H1 (cell line): ENCODE data around the gene FOXQ1. TPM values are rescaled to one million over a fixed set of nuclear protein-coding genes. Genes with fewer than 3 reads are reported as not detected.

Experiments
- CBX8 ChIP-seq: fragments of 300-800, 300-1000 bp; sonication (generic); IDR thresholded peaks from 2 replicates; pipeline ENCODE4 v1.7.1; 2016; ENCODE audit warnings: low read depth, low read length, borderline replicate concordance
- CTBP2 ChIP-seq: IDR thresholded peaks from 2 replicates; pipeline ENCODE4 v1.7.0; 2011; ENCODE audit warnings: borderline replicate concordance, mild to moderate bottlenecking, moderate library complexity, mixed read lengths, low read length; ENCODE audit not compliant: insufficient read depth, insufficient read length
- EGR1 ChIP-seq: IDR thresholded peaks from 2 replicates; pipeline ENCODE4 v1.6.1; 2011; ENCODE audit warnings: low read depth, low read length, borderline replicate concordance
- GABPA ChIP-seq: IDR thresholded peaks from 2 replicates; pipeline ENCODE4 v1.6.1; 2011; ENCODE audit warnings: mild to moderate bottlenecking, low read length, moderate library complexity, borderline replicate concordance; ENCODE audit not compliant: insufficient read depth
- GTF2F1 ChIP-seq: IDR thresholded peaks from 2 replicates; pipeline ENCODE4 v1.6.1; 2012; ENCODE audit warnings: low read depth, low read length, improper control_type of control experiment, borderline replicate concordance
- SP4 ChIP-seq: IDR thresholded peaks from 2 replicates; pipeline ENCODE4 v1.6.1; 2012; ENCODE audit warnings: low read length, inconsistent platforms
- SRF ChIP-seq: IDR thresholded peaks from 2 replicates; pipeline ENCODE4 v1.6.1; 2011; ENCODE audit warnings: mild to moderate bottlenecking, low read depth, low read length, moderate library complexity
- TAF1 ChIP-seq: IDR thresholded peaks from 2 replicates; pipeline ENCODE4 v1.6.1; 2011; ENCODE audit warnings: mild to moderate bottlenecking, low read depth, low read length
- polyA plus RNA-seq, 7 experiments: library from polyadenylated mRNA; depleted of rRNA in 3 of 7; stranded (reverse) in 5 of 7; unstranded in 2 of 7; fragments of >200 nt in 5 of 7; fragments of 200-250 nt in 2 of 7; gene quantifications; 1 replicate in 5 of 7; 2 replicates in 1 of 7; 4 replicates in 1 of 7; pipeline versions ENCODE4 v1.2.1 to v1.2.3, GENCODE V29; 2011 to 2013; ENCODE audit warnings: missing spikeins in 2 of 7, mixed read lengths in 2 of 7
- total RNA-seq: library from RNA; stranded (reverse); fragmentation: NEBNext Ultra II Directional; extraction: Animal tissue kit (Norgen Biotek cat#: 25700); gene quantifications from 2 replicates; pipeline ENCODE4 v1.2.1, GENCODE V29; 2021

The FOXQ1 gene
- total and polyA plus RNA-seq, 2 of the 8 experiments (the other 6 are each of a cell fraction or from before 2014, with no cell fraction given), result 0.03 TPM; not detected in 1

DNA sequence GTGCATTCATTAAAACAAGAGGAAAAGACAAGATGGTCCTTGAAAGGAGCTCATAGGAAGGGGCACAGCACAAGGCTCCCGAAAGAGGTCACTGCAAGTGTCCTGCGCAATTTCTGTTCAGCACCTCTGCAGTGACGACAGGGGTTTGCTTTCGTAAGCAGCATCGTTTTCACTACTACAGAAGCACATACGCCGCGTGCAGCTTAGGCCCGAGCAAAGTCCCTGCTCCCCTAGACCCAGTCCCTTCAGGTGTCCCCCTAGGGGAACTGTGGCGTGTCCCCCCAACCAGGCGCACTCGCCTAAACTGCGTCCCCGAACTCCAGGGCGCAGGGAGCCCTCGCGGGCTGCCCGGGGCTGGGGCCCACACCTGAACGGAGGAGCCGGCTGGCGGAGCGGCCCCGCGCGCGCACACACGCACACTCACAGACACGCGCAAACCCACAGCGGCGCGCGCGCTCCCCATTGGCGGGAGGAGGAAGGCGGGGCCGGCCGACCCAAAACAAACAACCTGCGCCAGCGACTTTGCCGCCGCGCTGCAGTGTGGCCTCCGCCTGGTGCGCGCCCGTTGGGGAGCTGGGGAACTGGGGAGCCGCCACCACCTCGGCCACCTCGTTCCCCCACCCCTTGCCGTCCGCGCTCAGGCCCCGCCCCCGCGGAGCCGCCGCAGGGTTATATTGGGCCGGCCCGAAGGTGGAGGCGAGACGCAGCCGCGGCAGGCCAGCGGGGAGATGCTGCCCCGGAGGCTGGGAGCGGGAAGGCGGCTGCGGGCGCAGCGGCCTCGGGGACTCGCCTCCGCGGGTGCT is at the start of gene FOXQ1 (continued):
- TF ChIP-seq CBX8 (0 out of 2 replicates have a peak, but pooled peaks have one; percentile 44), TAF1 (0 out of 2 replicates have a peak, but pooled peaks have one; percentile 29), SP4 (no peak), GABPA (peak; percentile 50; the same call in 1 of the 2 replicates), SRF (no peak), EGR1 (no peak), GTF2F1 (no peak), CTBP2 (no peak)
